Activated CD4-positive, alpha-beta T cell treated with anti-CD3 and anti-CD28 coated beads, Interleukin-10, Interleukin-2, amounts not matched to agents 100 ng/mL and 50 ng/mL, durations not matched to agents 16 hours and 8 hours (primary cell): ENCODE measurements around the gene OSBPL6.
"Not testable (repeated sequence)": the region's sequence is repeated elsewhere in the genome, so short reads cannot be mapped to it uniquely, and the experiment has no call there.

Experiments
- DNase-seq: peaks from one replicate; pipeline ENCODE4 v3.0.0-alpha.2; 2020

Gene OSBPL6

DNA sequence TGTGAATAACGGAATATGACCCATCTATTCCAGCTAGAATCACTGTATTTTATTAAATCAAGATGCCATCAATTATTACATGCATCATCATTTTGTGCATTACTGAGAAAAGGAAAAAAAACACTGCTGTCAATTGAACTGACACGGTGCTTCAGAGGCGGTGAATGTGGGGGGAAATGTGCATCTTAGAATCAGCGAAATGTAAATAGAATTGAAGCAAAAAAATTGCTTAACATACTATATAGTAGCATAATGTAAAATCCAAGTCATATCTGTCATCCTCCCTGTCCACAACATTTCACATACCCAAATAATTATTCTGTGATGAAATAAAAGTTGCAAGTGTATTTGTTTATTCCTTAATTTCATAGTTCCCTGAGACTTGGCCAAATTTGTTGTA lies 172.1 kb downstream of the OSBPL6 start:
- DNase-seq, result no peak

DNA sequence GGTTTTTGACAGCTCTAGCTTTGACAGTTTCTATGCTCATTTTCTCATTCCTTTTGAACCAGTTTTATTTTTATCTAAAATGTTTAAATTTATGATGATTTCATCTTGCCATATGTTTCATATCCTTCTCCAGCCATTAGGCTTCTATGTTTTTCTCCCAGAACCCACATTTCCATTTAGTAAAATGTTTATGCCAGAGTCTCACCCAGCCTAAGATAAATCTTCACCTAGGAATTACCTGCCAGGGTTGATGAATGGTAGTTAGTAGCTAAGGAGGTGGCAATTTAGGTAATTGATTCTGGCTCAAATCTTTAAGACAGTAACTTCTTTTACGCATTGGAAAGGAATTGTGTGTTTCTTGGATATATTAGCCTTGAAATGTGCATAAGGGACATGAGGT lies 173.0 kb downstream of the OSBPL6 start:
- no peak for DNase-seq

DNA sequence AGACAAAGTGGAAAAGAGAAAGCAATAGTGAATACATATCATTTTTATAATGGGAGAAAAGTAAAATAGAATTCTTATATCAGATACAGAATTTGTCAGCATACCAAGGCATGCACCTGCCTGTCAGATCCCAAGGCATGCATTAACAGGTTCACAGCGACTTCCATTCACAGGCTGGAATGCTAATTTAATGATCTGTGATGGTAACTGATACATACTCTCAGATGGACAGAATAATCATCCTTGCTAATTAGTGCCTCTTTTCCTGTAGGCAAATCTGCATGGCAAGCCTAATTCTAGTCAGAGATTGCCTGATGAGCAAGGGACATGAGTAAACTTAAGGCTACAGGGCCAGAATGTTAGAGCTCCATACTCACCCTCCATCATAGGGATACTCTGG lies 180.6 kb downstream of the OSBPL6 start:
- DNase-seq, result no peak

DNA sequence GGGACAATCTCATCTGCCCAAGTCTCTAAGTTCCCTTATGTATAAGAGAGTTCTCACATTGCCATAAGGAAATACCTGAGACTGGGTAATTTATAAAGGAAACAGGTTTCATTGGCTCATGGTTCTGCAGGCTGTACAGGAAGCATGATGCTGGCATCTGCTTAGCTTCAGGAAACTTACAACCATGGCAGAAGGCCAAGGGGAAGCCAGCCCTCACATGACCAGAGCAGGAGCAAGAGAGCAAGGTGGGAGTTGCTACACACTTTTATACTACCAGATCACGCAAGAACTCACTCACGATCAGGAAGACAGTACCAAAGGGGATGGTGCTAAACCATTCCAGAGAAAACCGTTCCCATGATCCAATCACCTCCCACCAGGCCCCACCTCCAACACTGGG lies 182.7 kb downstream of the OSBPL6 start:
- no peak for DNase-seq

DNA sequence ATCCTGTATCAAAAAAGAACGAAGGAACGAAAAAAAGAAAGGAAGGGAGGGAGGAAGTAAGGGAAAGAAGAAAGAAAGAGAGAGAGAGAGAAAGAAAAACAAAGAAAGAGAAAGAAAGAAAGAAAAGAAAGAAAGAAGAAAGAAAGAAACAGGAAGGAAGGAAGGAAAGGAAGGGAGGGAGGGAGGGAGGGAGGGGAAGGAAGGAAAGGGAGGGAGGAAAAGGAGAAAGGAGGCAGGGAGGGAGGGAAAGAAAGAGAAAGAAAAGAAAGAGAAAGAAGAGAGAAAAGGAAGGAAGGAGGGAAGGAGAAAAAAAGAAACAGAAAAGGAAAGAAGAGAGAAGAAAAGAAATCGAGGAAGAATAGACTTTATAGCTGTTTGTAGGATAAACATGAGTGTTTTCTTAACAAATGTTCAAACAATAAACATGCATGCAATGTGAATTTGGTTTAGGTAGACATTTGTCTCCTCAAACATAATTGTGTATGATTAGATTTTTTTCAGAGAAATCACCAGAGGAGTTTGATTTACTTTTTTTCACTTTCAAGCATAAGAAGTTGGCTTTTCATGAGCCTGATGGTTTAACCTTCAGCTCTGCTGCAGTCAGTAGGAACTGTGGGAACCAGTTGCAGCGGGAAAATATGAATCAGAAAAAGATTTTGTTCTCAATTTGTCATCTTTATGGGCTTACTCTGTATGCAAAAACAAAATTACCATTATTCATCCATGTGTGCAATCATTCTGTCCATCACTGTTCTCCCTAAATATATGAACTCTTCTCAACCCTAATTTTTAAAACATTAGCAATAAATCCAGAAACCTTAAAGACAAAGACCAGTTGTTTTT lies 185.1 kb downstream of the OSBPL6 start:
- no peak for DNase-seq

DNA sequence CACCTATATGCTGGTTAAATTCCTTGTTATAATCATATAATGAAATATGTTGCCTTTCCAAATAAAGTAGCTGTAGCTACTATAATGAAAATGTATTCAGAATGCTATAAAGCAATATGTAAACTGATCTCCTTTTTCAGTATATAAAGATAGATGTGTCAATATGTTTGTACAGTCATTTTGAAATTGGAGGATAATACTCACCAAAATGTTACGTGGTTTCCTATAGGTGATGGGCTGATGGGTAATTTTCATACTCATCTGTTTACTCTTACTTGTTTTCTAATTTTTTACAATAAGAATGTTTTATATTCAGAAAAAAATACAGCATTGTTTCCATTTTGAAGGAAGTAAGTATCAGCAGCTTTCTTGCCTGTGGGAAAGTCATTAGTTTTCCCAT lies 186.5 kb downstream of the OSBPL6 start:
- DNase-seq, result peak; percentile 54

DNA sequence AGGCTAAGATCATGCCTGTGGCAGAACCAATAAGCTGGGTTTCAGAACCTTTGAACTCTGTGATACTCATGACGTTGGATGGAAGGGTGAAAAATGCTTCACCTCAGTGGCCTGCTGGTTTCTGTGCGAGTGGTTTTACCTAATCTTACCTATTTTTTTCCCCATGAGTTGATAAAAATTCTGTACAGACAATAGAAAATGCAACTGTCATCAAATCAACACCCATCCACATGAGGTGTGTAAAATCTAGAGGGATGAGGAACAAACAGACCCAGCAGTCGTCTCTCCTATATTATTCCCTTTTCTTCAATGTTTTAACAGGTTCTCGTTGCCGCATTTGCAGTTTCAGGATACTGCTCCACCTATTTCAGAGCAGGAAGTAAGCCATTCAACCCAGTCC lies 189.4 kb downstream of the OSBPL6 start:
- DNase-seq, result no peak

DNA sequence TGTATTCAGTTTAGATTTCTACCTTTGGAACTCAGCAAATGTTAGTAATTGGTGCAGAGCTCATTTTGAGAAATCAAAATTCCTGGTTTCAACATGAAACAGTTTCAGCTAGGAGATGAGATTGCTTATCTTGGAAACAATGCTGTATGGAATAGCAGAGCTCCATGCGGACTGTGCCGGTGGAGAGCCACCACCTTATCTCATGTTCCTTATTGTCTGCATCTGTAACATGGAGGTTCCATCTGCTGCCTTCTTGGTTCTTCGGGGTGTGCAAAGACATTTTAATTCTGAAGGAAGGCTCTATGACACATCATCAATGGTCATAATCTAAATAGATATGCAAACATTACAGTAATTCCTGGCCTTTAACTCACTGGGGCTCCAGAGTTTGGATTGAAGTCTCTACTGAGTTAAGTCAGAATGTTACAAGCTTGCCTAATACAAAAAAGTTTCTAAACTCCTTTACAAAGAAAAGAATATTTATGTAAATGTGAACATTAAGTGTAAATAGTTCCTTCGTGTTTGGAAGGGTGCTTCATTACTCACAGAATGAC lies 191.4 kb downstream of the OSBPL6 start:
- DNase-seq, result no peak

DNA sequence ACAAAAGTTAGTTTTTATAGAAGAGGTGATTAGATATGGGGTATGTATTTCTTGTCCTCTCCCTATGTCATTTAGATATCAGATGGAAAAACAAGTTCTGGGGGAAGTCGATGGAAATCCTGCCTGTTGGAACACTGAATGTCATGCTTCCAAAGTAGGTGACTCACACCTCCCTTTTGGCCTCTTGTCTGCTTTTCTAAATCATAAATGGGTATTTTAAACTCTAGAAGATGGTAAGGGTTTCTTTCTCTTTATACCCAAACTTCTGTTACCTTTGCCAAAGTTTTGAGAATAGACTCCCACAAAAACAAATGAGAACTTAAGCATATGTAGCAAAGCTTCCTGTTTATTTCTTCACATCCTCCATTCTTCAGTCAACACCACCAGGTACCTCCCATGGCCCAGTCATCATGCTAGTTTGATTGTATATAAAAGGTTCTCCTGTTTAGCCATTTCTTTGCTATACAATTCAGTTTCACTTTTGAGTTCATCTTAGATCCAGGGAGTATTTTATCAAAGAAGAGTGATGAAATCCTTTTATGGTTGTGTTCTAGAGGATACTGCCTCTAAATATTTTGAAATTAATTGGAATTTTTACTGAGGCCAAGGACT lies 192.8 kb downstream of the OSBPL6 start:
- DNase-seq, result peak; percentile 20

DNA sequence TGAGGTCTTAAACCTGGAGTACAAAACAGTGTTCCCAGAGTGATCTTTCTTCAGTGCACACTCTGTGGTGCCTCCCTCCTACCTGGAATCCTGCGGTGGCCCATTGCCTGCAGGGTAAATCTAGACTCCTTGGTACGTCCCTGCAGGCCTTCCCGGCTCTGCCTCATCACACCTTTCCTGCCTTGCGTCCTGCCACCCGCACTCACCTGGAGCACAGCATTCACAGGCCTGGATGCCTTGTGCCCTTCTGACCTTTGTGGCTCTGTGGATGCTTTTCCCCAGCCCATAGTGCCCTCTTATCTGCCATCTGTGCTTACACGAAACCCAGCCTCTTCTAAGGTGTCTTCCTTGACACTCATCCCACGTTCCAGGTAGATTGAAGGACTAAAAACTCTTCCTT lies 194.0 kb downstream of the OSBPL6 start:
- no peak for DNase-seq

DNA sequence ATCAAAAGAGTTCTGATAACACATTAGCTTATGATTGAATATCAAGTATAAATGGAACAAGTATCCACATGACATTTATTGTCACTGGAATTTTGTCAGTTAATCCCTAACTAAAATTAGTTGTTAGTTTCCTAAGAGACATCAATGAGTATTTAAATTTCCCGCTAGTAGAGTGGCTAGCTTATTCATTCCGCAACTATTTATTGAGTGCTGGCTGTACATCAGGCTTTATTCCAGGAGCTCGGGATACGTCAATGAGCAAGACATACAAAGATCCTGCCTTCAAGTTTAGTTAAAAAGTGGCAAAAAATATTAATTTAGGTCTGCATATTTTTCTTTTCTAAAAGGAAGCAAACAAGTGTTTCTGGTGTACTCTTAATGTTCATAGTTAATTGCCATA lies 197.4 kb downstream of the OSBPL6 start:
- no peak for DNase-seq

DNA sequence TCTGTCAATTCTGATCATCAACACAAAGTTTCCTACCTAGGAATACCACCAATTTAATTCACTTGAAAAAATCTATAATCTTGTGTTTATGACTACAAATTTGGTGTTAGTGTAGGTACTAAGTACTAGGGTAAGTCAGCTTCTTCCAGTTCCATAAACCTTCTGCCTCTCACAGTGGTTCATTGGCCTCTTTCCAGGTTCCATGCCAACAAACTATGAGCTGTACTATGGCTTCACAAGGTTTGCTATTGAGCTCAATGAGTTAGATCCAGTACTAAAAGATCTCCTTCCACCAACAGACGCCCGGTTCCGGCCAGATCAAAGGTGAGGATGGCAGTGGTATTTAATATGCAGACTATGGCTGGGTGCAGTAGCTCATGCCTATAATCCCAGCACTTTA lies 197.9 kb downstream of the OSBPL6 start:
- no peak for DNase-seq

DNA sequence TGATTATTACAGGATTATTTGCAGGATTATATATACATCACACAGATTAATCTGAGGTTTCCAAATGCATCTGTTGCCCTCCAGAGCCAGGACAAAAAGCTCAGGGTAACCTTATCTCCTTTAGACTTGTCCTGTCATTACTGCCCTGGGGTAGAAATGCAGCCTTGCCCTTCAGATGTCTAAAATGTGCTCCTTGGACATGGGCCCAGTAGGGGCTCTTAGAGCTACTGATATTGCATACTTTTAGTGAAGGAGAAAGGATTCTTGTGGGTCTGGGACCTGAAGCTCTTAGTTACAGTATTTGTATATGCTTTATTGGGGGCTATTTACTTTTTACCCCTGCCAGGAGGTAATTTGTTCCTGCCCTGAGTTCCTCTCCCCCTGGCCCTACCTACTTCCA lies 200.5 kb downstream of the OSBPL6 start:
- no peak for DNase-seq

DNA sequence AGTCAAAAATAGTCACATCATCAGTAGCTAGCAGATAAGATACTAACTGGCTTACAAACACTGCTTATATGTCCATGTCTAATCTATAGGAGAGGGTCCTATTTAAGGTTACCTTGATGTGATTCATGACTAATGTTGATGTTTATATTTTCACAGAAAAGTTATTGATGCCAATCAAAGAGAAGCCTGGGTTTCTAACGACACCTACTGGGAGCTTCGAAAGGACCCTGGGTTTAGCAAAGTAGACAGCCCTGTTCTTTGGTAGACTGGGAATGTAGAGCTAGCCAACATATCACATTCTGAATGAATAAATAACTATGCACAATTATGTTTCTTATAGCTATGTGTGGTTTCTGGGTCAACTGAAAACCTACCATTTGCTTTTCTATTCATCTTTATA lies 201.0 kb downstream of the OSBPL6 start:
- DNase-seq, result no peak

DNA sequence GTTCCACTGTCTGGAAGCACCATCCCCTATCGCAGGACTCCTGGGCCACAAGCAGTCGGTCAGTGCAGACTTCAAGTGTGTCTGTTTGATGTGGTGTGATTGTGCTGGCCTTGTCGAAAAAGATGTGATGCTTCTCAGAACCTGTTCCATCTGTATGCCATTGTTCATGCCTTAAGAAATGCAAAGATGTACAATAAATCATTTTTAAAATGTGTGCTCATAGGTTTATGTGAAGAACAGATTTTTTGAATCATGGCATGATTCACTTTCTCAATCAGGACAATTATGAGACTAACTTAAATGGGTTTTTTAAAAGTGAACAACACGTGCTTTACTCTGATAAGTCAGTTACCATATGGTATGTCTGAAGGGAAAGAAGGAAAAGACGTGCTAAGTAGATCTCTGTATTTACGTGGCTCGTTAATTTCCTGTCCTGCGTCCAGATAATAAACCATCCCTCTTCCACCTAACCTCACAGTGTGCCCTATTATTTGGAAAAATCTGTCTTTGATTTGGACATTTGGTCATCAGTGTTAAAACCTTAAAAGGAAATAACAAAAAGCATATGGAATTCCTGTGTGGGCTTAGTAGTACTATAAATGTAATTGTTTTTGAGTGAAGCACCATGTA lies 201.7 kb downstream of the OSBPL6 start:
- DNase-seq, result no peak

DNA sequence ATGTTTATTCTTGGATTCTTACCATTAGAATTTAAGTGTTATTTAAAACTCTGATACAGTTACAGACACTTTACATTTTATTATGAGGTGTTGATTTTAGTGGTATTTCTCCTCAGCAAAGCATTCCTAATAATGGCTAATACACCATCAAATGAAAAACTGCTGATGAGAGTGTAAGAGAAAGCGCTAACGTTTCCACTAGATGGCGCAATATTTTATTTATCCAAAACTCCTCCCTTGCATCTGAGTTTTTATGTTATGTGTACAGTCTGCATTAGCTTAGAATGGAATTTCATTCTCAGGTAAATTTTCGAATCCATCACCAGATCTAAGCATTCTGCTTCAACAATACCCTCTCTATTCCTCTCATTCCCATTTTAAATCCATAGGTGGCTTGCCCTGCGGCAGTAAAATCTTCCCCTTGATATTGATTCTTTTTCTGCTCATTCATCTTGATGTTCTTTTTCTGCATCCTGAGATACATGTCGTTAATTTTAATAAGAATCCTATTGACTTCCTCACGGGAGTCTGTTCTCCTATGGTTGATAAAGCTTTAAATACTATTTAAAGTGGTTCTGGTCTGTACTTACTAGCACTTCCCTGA lies 202.8 kb downstream of the OSBPL6 start:
- peak; percentile 67 for DNase-seq

DNA sequence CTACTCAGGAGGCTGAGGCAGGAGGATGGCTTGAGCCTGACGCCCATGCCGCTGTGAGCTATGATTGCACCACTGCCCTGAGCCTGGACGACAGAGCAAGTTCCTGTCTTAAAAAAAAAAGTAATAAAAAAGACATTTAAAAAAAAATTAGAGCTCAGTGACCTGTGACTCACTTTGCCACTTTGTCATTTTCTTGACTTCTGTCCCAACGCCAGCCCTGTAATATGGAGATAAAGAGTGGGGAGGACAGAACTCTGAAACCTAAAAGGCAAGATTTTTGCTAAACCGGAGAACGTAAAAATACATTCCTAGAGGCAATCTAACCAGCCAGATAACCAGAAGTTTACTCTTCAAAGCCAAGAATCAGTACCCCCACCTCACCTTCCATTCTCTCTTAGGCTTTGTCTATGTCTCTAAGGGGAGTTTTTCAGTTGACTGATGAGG lies 207.7 kb downstream of the OSBPL6 start:
- no peak for DNase-seq

DNA sequence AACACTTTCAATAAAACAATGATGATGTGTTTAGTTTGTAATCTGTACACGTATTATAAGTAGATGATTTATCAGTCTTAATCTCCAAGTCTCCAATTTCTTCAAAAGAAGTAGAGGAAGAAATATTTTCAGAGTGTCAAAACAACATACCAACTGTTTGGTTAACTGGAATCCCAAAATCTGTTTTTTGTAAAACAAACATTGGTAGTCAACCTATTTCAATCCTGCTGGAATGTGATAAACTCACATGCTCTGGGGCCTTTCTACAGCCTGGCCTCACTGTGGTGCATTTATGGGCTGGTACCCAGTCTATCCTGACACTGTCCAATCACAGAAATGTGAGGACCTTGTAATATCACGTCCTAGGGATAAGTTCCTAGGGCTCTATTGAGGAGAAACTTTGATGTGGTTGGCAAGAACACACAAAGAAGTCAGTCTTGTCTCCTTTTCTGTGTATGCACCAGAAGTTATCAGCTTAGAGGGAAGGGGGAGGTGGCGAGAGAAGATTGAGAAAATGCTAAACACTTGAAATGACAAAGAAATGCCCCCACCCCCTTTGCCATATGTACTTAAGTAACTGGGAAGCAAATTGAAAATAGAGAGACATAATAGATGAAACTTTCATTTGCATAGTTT lies 209.5 kb downstream of the OSBPL6 start:
- DNase-seq, result peak; percentile 83

DNA sequence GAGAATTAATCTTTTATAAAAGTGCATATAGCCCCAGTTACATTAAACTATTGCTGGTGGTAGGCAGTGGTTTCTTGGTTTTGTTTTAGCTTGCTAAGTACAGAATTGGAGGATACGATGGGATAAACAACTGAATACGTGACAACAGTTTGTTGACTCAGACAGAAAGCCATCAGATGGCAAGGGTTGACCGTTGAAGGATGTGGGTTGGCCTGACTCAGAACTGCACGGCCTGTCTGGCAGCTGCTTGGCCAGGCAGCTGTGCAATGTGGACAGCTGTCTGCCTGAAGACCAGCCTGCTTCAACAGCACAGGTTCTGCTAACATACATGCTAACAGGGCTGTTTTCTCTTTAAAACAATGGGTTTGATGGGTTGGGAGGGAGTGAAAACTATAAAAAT lies 210.1 kb downstream of the OSBPL6 start:
- DNase-seq, result peak; percentile 96

DNA sequence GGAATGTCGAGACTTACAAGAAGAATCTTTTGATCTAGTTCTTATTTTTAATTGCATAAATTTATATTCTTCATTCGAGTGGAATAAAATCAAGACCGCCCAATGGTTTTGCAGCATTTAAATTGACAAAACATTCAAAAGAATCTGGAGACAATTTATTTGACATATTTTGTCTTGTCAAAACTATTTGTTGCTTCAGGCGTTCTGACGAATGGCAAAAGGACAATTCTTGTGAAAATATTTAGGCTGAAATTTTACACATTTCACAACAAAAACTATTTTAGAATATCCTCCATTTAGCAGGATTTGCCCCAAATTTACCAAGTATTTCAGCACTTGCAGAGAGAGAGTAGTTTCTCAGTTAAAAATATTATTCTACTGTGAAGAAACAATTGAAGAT lies 214.9 kb downstream of the OSBPL6 start:
- no peak for DNase-seq

DNA sequence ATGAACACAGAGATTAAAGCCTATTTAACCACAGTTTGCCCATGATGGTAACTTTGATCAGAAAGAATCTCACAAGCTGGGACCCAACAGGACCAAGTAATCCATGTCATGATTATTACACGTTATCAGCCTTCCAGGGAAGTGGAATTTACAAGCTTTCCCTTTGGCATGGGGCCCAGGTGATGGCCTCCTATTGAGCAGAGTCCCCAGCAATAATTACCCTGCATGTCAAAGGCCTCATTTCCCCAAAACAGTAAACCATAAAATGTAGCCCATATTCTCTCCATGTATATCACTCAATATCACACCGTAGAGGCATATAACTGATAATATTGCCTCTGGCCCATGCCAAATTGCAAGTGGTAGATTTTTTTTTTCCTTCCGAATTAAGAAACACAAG lies 217.7 kb downstream of the OSBPL6 start:
- no peak for DNase-seq

DNA sequence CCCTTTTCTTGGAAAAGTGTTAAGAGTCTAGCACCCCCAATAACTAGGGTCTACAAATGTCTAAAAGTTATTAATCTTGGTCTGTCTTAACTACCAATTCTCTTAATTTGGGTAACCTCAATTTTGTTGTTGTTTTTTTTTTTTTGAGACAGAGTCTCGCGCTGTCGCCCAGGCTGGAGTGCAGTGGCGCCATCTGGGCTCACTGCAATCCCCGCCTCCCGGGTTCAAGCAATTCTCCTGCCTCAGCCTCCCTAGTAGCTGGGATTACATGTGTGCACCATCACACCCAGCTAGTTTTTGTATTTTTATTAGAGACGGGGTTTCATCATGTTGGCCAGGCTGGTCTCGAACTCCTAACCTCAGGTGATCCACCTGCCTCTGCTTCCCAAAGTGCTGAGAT lies 218.1 kb downstream of the OSBPL6 start:
- not testable (repeated sequence) for DNase-seq
